ENCODE results near the gene FUT8.
"Not testable (repeated sequence)": the region's sequence is repeated elsewhere in the genome, so short reads cannot be mapped to it uniquely, and the experiment has no call there.

The FUT8 gene

GRCh38 chr14:65462411-65462810 is 49.9 kb downstream of the FUT8 start:
- Histone ChIP-seq H3K27ac (no peak overlapping the region), H3K9me3 (ENCODE audit: severe bottlenecking) (no peaks in the 10 kb centered on the region), H3K27me3 (ENCODE audit: insufficient read depth, low read depth, severe bottlenecking) (no peaks in the 10 kb centered on the region), H3K36me3 (no peaks in the 10 kb centered on the region), H3K4me3 (ENCODE audit: low read depth, low read length) (no peak overlapping the region)
- DNase-seq = no peak
- TF ChIP-seq, protein P1, sequence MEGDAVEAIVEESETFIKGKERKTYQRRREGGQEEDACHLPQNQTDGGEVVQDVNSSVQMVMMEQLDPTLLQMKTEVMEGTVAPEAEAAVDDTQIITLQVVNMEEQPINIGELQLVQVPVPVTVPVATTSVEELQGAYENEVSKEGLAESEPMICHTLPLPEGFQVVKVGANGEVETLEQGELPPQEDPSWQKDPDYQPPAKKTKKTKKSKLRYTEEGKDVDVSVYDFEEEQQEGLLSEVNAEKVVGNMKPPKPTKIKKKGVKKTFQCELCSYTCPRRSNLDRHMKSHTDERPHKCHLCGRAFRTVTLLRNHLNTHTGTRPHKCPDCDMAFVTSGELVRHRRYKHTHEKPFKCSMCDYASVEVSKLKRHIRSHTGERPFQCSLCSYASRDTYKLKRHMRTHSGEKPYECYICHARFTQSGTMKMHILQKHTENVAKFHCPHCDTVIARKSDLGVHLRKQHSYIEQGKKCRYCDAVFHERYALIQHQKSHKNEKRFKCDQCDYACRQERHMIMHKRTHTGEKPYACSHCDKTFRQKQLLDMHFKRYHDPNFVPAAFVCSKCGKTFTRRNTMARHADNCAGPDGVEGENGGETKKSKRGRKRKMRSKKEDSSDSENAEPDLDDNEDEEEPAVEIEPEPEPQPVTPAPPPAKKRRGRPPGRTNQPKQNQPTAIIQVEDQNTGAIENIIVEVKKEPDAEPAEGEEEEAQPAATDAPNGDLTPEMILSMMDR (IDR thresholded peaks at IDR 0.05; ENCODE audit: low read depth, low read length) = no peak

DNA sequence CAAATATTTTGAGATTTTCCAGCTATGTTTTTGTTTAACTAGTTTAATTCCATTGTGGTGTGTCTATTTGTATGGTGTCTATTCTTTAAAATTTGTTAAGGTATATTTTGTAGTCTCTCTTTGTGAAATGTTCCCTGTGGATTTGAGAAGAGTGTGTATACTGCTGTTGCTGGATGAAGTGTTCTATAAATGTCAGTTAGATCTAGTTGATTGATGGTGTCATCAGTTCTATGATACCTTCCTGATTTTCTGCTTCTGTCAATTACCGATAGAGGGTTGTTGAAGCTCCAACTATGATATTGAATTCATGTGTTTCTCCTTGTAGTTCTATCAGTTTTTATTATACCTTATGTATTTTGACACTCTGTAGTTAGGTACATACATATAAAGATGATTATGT is 53.1 kb downstream of the FUT8 start:
- Histone ChIP-seq H3K4me3 (ENCODE audit: low read depth, low read length) (no peak overlapping the region), H3K27me3 (ENCODE audit: insufficient read depth, low read depth, severe bottlenecking) (no peaks in the 10 kb centered on the region), H3K9me3 (ENCODE audit: severe bottlenecking) (no peaks in the 10 kb centered on the region), H3K36me3 (no peaks in the 10 kb centered on the region), H3K27ac (no peak overlapping the region)
- TF ChIP-seq, protein P1 (IDR thresholded peaks at IDR 0.05; ENCODE audit: low read depth, low read length) = no peak
- DNase-seq = no peak

DNA sequence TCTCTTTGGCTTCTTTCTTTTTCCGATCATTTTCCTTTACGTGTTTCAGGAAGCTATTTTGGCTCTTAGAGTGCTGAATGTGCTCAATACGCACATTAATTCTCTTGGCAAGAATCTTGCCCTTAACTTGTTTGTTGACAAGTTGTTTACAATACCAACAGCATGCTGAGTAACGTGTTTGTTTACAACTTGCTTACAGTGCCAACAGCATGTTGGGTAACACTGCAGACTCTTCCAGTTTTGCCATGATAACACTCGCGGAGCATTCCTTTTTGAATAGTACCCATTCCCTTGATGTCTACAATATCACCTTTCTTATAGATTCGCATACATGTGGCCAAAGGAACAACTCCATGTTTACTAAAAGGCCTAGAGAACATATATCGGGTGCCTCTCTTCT is 55.4 kb downstream of the FUT8 start:
- H3K36me3 ChIP-seq; H3K9me3 ChIP-seq (ENCODE audit: severe bottlenecking); DNase-seq; H3K27ac ChIP-seq; H3K4me3 ChIP-seq (ENCODE audit: low read depth, low read length); H3K27me3 ChIP-seq (ENCODE audit: insufficient read depth, low read depth, severe bottlenecking): not testable (repeated sequence)

DNA sequence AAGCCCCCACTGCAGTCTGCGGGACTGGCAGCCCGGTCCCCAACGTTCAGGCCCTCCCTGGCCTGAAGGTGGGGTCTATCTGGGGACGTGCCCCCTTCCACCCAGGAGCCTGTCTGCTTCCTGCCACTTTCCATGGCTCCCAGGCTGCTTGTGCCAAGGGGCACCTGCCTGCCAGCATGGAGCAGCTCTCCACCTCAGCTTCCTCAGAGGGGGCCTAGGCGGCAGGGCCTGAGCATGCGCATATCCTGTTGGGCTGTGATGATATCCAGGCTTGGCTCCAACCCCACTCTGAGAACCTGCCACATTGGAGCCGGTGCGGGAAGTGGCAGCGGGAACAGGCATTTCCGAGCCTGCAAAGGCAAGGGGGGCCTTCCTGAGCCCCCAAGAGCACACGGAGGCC is 57.4 kb downstream of the FUT8 start:
- no peaks in the 10 kb centered on the region for H3K36me3 ChIP-seq
- no peak for DNase-seq
- H3K4me3 ChIP-seq (ENCODE audit: low read depth, low read length) = no peak overlapping the region
- no peaks in the 10 kb centered on the region for H3K27me3 ChIP-seq (ENCODE audit: insufficient read depth, low read depth, severe bottlenecking)
- TF ChIP-seq, protein P1 (IDR thresholded peaks at IDR 0.05; ENCODE audit: low read depth, low read length) = no peak
- no peaks in the 10 kb centered on the region for H3K9me3 ChIP-seq (ENCODE audit: severe bottlenecking)
- no peak overlapping the region for H3K27ac ChIP-seq

DNA sequence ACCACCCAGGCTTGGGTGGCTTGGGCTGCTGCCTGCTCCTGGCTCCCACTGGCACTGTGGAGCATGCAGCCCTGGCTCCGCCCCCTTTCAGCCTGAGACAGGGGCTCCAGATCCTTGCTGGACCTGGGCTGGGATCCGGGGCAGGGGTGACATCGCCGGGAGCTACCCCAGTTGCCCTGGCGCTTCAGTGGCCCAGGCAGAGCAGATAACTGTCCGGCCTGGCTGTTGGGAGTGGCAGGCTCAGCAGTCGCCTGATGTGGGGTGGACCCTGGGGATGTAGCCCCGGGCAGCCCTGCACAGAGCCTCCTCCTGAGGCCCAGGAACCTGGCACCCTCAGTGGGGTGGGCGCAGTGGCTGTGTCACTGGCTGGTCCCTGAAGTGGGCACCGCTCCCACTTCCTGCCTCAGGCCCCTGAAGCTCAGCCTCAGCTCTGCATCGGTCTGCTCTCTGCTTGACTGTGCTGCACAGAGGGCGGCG is 57.9 kb downstream of the FUT8 start:
- H3K4me3 ChIP-seq (ENCODE audit: low read depth, low read length) = no peak overlapping the region
- H3K27ac ChIP-seq = no peak overlapping the region
- no peaks in the 10 kb centered on the region for H3K9me3 ChIP-seq (ENCODE audit: severe bottlenecking)
- H3K36me3 ChIP-seq = no peaks in the 10 kb centered on the region
- TF ChIP-seq, protein P1 (IDR thresholded peaks at IDR 0.05; ENCODE audit: low read depth, low read length) = no peak
- no peak for DNase-seq
- no peaks in the 10 kb centered on the region for H3K27me3 ChIP-seq (ENCODE audit: insufficient read depth, low read depth, severe bottlenecking)

- no peak for DNase-seq
- TF ChIP-seq, protein P1 (IDR thresholded peaks at IDR 0.05; ENCODE audit: low read depth, low read length) = no peak
- H3K36me3 ChIP-seq = no peaks in the 10 kb centered on the region
- no peak overlapping the region for H3K4me3 ChIP-seq (ENCODE audit: low read depth, low read length)
- no peaks in the 10 kb centered on the region for H3K9me3 ChIP-seq (ENCODE audit: severe bottlenecking)
- no peak overlapping the region for H3K27ac ChIP-seq
- H3K27me3 ChIP-seq (ENCODE audit: insufficient read depth, low read depth, severe bottlenecking) = no peaks in the 10 kb centered on the region
These were observed 58.7 kb downstream of the FUT8 start for GRCh38 chr14:65471038-65471878.
